ENCODE results near the gene MTCH2.
"Not testable (repeated sequence)": the region's sequence is repeated elsewhere in the genome, so short reads cannot be mapped to it uniquely, and the experiment has no call there.

The MTCH2 gene

GRCh38 chr11:47656260-47656885, 14.0 kb upstream of the MTCH2 start:
- no peak for ATAC-seq

GRCh38 chr11:47651818-47652469, 9.6 kb upstream of the MTCH2 start:
- ATAC-seq: no peak
- Mint-ChIP-seq H3K36me3 (no peaks in the 10 kb centered on the region), H3K4me3 (no peak overlapping the region), H3K9me3 (peaks cover 3% of the 10 kb centered on the region), H3K27ac (no peak overlapping the region), H3K4me1 (no peaks in the 10 kb centered on the region), H3K27me3 (no peaks in the 10 kb centered on the region)

More at GRCh38 chr11:47656260-47656885, 14.0 kb upstream of the MTCH2 start:
- no peaks in the 10 kb centered on the region for H3K27me3 Mint-ChIP-seq
- H3K4me1 Mint-ChIP-seq: no peaks in the 10 kb centered on the region
- no peak overlapping the region for H3K27ac Mint-ChIP-seq
- H3K36me3 Mint-ChIP-seq: no peaks in the 10 kb centered on the region
- no peak overlapping the region for H3K4me3 Mint-ChIP-seq
- peaks cover 3% of the 10 kb centered on the region for H3K9me3 Mint-ChIP-seq

- Mint-ChIP-seq H3K36me3 (no peaks in the 10 kb centered on the region), H3K27ac (no peak overlapping the region), H3K4me3 (no peak overlapping the region), H3K9me3 (peaks cover 3% of the 10 kb centered on the region), H3K4me1 (no peaks in the 10 kb centered on the region), H3K27me3 (no peaks in the 10 kb centered on the region)
- ATAC-seq: no peak
Observed at GRCh38 chr11:47649276-47649675, 6.9 kb upstream of the MTCH2 start.

- no peaks in the 10 kb centered on the region for H3K36me3 Mint-ChIP-seq
- no peak for ATAC-seq
- H3K4me3 Mint-ChIP-seq: no peak overlapping the region
- no peak overlapping the region for H3K27ac Mint-ChIP-seq
- H3K4me1 Mint-ChIP-seq: peaks cover 19% of the 10 kb centered on the region
- H3K9me3 Mint-ChIP-seq: no peaks in the 10 kb centered on the region
- H3K27me3 Mint-ChIP-seq: no peaks in the 10 kb centered on the region
Observed at GRCh38 chr11:47646019-47646418, 3.7 kb upstream of the MTCH2 start.

GRCh38 chr11:47645500-47645899, 3.1 kb upstream of the MTCH2 start:
- no peaks in the 10 kb centered on the region for H3K9me3 Mint-ChIP-seq
- H3K27ac Mint-ChIP-seq: no peak overlapping the region
- H3K36me3 Mint-ChIP-seq: no peaks in the 10 kb centered on the region

GRCh38 chr11:47641600-47642098, 710 bp downstream of the MTCH2 start:
- H3K27ac Mint-ChIP-seq: peak overlapping the region; percentile 96
- H3K36me3 Mint-ChIP-seq: peaks cover 13% of the 10 kb centered on the region
- no peaks in the 10 kb centered on the region for H3K27me3 Mint-ChIP-seq
- no peak for ATAC-seq
- peaks cover 28% of the 10 kb centered on the region for H3K4me1 Mint-ChIP-seq
- H3K9me3 Mint-ChIP-seq: no peaks in the 10 kb centered on the region
- H3K4me3 Mint-ChIP-seq: peak overlapping the region; percentile 97

More at GRCh38 chr11:47645500-47645899, 3.1 kb upstream of the MTCH2 start:
- Mint-ChIP-seq H3K4me1 (peaks cover 24% of the 10 kb centered on the region), H3K27me3 (no peaks in the 10 kb centered on the region), H3K4me3 (no peak overlapping the region)
- no peak for ATAC-seq

GRCh38 chr11:47640506-47640905, 1.9 kb downstream of the MTCH2 start:
- H3K9me3 Mint-ChIP-seq, ATAC-seq, H3K27me3 Mint-ChIP-seq, H3K27ac Mint-ChIP-seq: not testable (repeated sequence)
- H3K36me3 Mint-ChIP-seq: peaks cover 17% of the 10 kb centered on the region
- peak overlapping the region; percentile 97 for H3K4me3 Mint-ChIP-seq
- H3K4me1 Mint-ChIP-seq: peaks cover 28% of the 10 kb centered on the region

- not testable (repeated sequence) for H3K27ac Mint-ChIP-seq, H3K4me3 Mint-ChIP-seq, H3K27me3 Mint-ChIP-seq, ATAC-seq, H3K9me3 Mint-ChIP-seq
- Mint-ChIP-seq H3K36me3 (peaks cover 40% of the 10 kb centered on the region), H3K4me1 (peaks cover 13% of the 10 kb centered on the region)
Observed at GRCh38 chr11:47636331-47636730, 6.0 kb downstream of the MTCH2 start.

GRCh38 chr11:47631473-47631872, 10.9 kb downstream of the MTCH2 start:
- Mint-ChIP-seq H3K4me1 (no peaks in the 10 kb centered on the region), H3K27ac (no peak overlapping the region), H3K36me3 (peaks cover 64% of the 10 kb centered on the region), H3K9me3 (no peaks in the 10 kb centered on the region), H3K27me3 (no peaks in the 10 kb centered on the region), H3K4me3 (no peak overlapping the region)
- no peak for ATAC-seq

GRCh38 chr11:47628026-47628425, 14.3 kb downstream of the MTCH2 start:
- no peaks in the 10 kb centered on the region for H3K4me1 Mint-ChIP-seq
- H3K27ac Mint-ChIP-seq: no peak overlapping the region
- H3K4me3 Mint-ChIP-seq: no peak overlapping the region
- H3K36me3 Mint-ChIP-seq: peaks cover 58% of the 10 kb centered on the region
- no peaks in the 10 kb centered on the region for H3K9me3 Mint-ChIP-seq
- no peak for ATAC-seq
- H3K27me3 Mint-ChIP-seq: no peaks in the 10 kb centered on the region

GRCh38 chr11:47626234-47626633, 16.1 kb downstream of the MTCH2 start:
- no peak overlapping the region for H3K27ac Mint-ChIP-seq
- peaks cover 66% of the 10 kb centered on the region for H3K36me3 Mint-ChIP-seq
- no peak overlapping the region for H3K4me3 Mint-ChIP-seq
- no peaks in the 10 kb centered on the region for H3K4me1 Mint-ChIP-seq
- H3K27me3 Mint-ChIP-seq: no peaks in the 10 kb centered on the region
- ATAC-seq: no peak
- no peaks in the 10 kb centered on the region for H3K9me3 Mint-ChIP-seq

- Mint-ChIP-seq H3K4me3 (no peak overlapping the region), H3K9me3 (no peaks in the 10 kb centered on the region), H3K4me1 (no peaks in the 10 kb centered on the region), H3K27me3 (no peaks in the 10 kb centered on the region), H3K36me3 (peaks cover 44% of the 10 kb centered on the region), H3K27ac (no peak overlapping the region)
- no peak for ATAC-seq
Observed at GRCh38 chr11:47620836-47621378, 21.5 kb downstream of the MTCH2 start.

- Mint-ChIP-seq H3K4me1 (no peaks in the 10 kb centered on the region), H3K4me3 (no peak overlapping the region), H3K36me3 (peaks cover 31% of the 10 kb centered on the region), H3K27me3 (no peaks in the 10 kb centered on the region), H3K27ac (no peak overlapping the region), H3K9me3 (no peaks in the 10 kb centered on the region)
- ATAC-seq: no peak
Observed at GRCh38 chr11:47617417-47617809, 24.9 kb downstream of the MTCH2 start.

GRCh38 chr11:47616726-47617416, 25.5 kb downstream of the MTCH2 start:
- peaks cover 26% of the 10 kb centered on the region for H3K36me3 Mint-ChIP-seq
- no peak overlapping the region for H3K27ac Mint-ChIP-seq
- H3K9me3 Mint-ChIP-seq: no peaks in the 10 kb centered on the region

GRCh38 chr11:47615249-47615648, 27.1 kb downstream of the MTCH2 start:
- no peak for ATAC-seq
- peaks cover 15% of the 10 kb centered on the region for H3K4me1 Mint-ChIP-seq
- H3K27ac Mint-ChIP-seq: no peak overlapping the region
- no peak overlapping the region for H3K4me3 Mint-ChIP-seq
- H3K36me3 Mint-ChIP-seq: peaks cover 13% of the 10 kb centered on the region
- no peaks in the 10 kb centered on the region for H3K27me3 Mint-ChIP-seq
- no peaks in the 10 kb centered on the region for H3K9me3 Mint-ChIP-seq

More at GRCh38 chr11:47616726-47617416, 25.5 kb downstream of the MTCH2 start:
- Mint-ChIP-seq H3K4me3 (no peak overlapping the region), H3K4me1 (peaks cover 2% of the 10 kb centered on the region), H3K27me3 (no peaks in the 10 kb centered on the region)
- ATAC-seq: no peak

Data from stimulated activated memory B cell treated with anti-CD40 and anti-IgM and Interleukin-4, amounts not matched to agents 10 μg/mL and 1 μg/mL and 100 μg/mL, for 72 hours (primary cell).